GM12892 (cell line): ENCODE measurements around the gene CPLANE1.

Experiments used
- POLR2A ChIP-seq: IDR thresholded peaks from 2 replicates; pipeline ENCODE4 v1.6.1; 2011; ENCODE audit warnings: low read depth, low read length, control low read depth
- POLR2AphosphoS5 ChIP-seq: IDR thresholded peaks from 2 replicates; pipeline ENCODE4 v1.6.1; 2011; ENCODE audit warnings: low read depth, low read length, control low read depth

- TF ChIP-seq POLR2A (no peak), POLR2AphosphoS5 (no peak)
Measured at GRCh38 chr5:37206736-37207135, 42.4 kb downstream of the CPLANE1 start.
